Globus pallidus (tissue), 1 donor: ENCODE measurements around the gene OR52I2.

Experiments used
- DNase-seq: peaks from one replicate; pipeline ENCODE4 v3.0.0-alpha.2; 2015; ENCODE audit warnings: low spot score

OR52I2 gene

DNA sequence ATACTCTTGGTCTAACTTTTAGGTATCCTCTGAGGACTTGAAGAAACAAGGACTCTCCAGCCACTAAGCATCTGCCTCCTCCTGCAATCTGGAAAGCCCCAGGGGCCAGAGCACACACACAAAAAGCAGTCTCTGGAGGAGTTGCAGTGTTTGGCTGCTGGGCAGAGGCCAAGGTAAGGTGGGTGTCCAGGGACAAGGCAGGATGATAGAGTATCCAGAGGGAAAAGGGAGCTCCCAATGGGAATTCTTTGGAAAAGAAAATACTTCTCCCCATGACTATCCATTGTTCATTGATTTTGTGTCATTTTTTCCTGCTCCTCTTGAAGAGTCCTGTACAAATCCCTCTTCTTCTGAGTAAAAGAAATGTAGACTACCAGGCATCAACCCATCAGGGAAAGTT, at the start of gene OR52I2:
Gene OR52I2 (plus strand): TSS at position 301 of the 400 bp plus-strand sequence.
- DNase-seq: no peak

DNA sequence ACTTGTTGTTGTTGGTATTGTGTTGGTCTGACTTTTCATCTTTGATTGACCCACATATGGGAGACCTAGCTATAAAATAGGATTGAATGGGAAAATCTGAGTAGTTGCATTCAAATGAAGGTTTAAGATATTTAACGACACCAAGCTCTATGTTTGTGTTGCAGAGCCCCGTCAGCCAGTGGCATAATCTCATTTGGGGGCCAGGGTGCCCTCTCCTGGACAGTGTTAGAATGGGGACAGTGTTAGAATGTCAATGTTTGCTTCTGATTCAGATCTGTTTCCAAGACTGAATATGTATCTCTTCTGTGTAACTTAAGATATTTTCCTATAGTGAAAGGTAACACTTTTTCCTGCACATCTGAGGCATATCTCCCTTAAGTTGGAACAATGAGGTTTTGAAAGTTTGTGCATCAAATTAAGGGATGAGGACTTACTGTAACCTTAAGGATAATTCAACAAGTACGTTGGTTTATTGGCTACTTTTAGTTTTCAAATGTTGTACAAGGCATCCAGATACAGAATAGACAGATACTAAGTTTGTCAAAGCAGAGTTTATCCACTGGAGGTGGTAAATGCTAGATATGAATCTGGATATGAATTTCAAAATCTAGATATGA, 41.8 kb upstream of the OR52I2 start:
- peak; percentile 21 for DNase-seq

DNA sequence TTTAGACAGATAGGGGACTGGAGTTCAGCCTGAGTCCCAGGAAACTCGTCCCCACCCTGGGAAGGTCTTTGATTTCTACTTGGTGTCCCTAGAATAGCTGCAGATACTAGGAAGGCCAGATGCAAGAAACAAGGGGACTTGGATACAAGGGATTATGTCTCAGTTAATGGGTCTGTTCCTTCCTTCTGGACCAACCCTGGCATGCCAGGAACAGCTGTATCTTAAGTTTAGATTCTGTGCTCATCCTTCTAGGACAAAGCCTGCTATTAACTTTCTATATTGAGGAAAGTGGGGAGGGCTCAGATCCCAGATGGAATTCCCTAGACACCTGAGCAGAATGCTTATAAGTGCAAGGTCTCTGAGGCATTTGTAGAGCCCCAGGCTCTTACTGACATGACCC, 40.5 kb upstream of the OR52I2 start:
- DNase-seq: no peak

DNA sequence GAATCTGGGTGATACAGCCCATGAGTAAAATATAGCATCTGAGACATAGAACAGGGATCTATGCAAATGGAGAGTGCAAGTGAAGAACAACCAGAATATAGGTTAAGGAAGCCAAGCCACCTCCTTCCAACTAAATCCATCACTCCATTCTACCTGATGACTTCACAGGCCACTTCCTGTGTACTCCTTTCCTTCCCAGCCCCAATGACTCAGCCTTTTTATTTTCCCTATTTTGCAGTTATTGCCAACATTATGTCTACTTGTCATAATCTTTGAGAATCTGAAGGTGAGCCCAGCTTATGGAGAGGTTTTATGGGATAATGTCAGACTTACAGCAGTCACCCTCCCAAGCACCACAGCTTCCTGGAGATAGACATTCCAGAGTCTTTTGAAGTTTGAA, 38.0 kb upstream of the OR52I2 start:
- no peak for DNase-seq

DNA sequence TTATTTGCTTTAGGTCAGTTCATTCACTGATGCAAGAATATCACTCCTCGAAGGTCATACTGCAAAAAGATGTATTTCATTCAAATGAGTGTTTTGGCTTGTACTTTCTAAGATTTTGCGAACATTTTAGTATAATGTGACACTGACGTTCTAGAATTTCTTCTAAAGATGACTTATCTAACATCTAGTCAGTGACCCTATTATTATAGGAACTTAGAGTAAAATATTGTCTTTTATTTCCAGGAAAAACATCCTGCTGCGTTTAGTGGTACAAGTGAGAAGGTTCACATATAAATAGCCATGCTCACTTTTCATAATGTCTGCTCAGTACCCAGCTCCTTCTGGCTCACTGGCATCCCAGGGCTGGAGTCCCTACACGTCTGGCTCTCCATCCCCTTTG, 36.7 kb upstream of the OR52I2 start, which contains the start of gene OR52M1:
Gene OR52M1 (plus strand): TSS at position 301 of the 400 bp plus-strand sequence. CDS start 0 bp downstream, at position 301.
- DNase-seq: no peak

DNA sequence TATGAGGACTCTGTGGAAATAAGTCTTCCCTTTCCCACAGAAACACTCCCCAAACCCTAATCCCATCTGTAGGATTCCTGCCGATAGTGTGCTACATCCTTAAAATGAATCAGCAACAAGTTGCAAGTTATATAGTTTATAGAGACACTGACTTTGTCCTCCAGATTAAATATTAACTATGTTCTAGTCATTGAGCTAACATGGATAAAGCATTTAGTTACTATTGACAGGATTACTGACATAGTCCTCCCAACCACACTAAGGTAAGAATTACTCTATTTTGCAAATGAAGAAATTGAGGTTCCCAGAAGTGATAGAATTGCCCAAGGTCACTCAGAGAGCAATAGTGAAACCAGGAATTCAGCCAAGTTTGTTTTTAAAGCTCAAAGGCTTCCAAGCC, 34.7 kb upstream of the OR52I2 start:
- no peak for DNase-seq

GRCh38 chr11:4547416-4547815, 34.1 kb upstream of the OR52I2 start:
- no peak for DNase-seq

DNA sequence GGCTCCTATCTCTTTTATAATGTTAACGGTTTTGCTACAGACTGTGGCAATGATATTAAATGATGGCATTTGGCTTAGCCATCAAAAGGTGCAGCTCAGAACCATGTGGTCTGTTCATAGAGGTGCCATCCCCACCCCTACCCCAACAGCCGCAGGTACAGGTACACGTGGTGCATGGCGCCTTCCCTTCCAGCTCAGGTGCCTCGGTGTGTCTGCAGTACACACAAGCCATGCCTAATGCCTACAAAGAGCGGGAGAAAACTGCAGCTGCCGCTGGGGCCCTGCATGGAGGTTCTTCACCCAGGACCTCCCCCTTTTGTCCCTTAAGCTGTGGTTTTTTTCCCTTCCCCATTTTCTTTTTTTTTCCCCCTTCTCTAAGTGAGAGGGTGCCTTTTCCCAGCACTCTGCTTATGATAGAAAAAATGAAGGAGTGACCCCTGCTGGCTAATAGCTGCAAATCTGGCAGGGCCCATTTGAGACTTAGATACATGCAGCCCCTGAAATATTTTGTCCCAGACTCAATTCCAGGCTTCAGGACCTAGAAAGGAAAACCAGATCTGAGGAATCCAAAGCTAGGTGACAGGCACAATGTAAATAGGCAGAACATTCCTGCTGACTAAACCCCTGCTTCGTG, 30.1 kb upstream of the OR52I2 start:
- DNase-seq: no peak

DNA sequence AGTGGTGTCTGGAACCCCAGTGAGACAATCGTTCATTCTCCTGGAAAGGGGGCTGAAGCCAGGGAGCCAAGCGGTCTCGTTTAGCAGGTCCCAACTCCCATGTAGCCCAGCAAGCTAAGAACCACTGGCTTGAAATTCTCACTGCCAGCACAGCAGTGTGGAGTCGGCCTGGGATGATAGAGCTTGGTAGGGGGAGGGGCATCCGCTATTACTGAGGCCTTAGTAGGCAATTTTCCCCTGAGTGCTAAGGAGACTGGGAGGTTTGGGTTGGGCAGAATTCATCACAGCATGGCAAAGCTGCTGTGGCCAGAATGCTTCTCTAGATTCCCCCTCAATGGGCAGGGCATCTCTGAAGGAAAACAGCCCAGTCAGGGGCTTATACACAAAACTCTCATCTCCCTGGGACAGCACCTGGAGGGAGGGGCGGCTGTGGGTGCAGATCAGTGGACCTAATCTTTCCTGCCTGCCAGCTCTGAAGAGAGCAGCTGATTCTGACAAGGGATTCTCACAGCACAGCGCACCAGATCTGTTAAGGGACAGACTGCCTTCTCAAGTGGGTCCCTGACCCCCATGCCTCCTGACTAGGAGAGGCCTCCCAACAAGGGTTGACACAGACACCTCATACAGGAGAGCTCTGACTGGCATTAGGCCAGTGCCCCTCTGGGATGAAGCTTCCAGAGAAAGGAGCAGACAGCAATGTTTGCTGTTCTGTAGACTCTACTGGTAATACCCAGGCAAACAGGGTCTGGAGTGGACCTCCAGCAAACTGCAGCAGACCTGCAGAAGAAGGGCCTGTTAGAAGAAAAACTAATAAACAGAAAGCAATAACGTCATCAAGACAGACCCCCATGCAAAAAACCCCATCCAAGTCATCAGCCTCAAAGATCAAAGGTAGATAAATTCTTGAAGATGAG, 21.8 kb upstream of the OR52I2 start:
- no peak for DNase-seq

DNA sequence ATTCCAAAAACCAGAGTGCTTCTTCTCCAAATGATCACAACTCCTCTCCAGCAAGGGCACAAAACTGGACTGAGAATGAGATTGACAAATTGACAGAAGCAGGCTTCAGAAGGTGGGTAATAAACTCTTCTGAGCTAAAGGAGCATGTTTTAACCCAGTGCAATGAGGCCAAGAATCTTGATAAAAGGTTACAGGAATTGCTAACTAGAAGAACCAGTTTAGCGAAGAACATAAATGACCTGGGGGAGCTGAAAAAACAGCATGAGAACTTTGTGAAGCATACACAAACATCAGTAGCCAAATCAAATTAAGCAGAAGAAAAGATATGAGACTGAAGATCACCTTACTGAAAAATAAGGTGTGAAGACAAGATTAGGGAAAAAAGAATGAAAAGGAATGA, 21.1 kb upstream of the OR52I2 start:
- no peak for DNase-seq

DNA sequence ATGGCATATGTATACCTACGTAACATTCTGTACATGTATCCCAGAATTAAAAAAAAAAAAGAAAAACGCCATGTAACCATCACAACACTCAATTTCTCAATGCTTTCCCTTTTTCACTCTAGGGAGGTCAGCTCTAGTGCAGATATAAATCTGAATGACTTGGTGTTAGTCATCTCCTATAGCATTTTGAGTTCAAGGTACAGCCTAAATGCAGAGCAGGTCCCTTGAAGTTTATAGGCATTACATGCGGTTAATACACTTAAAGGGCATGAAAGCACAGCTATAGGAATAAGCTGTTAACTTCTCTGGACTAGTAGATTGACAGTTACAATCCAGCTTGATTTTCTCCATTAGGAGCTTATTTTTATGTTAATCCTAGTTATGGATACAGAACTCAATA, 16.2 kb upstream of the OR52I2 start:
- DNase-seq: no peak

DNA sequence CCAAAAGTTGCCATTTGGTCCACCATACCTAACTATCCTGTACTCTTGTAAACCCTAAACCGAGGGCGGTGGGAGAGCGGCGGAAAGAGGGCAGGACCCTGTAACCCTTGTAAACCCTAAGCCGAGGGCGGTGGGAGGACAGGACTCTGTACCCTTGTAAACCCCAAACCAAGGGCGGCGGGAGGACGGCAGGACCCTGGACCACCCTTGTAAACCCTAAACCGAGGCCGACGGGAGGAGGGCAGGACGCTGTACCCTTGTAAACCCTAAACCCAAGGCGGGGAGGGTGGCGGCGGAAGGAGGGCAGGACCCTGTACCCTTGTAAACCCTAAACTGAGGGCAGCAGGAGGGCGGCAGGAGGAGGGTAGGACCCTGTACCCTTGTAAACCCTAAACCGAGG, 12.5 kb upstream of the OR52I2 start:
- DNase-seq: no peak

DNA sequence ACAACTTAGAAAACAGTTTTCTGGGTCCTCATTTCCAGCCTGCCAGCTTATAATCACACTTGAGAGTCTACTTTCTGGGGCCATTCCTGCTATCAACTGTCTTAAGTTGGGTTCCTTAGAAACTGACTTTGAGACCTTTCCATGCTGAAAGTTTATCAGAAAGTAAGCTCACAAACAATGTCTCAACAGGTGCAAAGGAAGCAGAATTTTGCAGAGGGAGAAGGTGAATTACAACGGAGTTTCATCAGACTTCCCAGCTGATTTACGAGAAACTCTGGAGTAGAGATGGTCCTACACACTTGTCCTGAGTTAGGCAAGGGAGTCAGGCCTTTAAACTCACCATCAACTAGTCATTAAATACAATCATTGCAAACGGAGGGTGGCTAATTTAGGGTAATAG, 4.7 kb upstream of the OR52I2 start:
- no peak for DNase-seq

- DNase-seq: no peak
Observed at GRCh38 chr11:4577761-4578160, 3.8 kb upstream of the OR52I2 start.

GRCh38 chr11:4578624-4579023, 2.9 kb upstream of the OR52I2 start:
- no peak for DNase-seq

GRCh38 chr11:4580124-4580523, 1.4 kb upstream of the OR52I2 start:
- DNase-seq: no peak

DNA sequence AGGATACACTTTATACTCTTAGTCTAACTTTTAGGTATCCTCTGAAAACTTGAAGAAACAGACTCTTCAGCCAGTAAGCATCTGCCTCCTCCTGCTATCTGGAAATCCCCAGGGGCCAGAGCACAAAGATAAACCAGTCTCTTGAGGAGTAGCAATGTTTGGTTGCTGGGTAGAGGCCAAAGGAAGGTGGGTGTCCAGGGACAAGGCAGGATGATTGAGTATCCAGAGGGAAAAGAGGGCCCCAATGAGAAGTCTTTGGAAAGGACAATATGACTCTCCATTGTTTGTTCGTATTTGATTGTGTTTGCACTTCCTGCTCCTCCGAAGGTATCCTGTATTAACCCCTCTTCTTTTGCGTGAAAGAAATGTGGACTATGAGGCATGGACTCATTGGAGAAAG, 7.5 kb downstream of the OR52I2 start:
- no peak for DNase-seq

GRCh38 chr11:4593739-4594138, 12.2 kb downstream of the OR52I2 start, which contains the start of gene OR52I1:
Gene OR52I1 (plus strand): TSS chr11:4594039. CDS start chr11:4594039, 0 bp downstream.
- no peak for DNase-seq

- no peak for DNase-seq
Observed at GRCh38 chr11:4605057-4605456, 23.5 kb downstream of the OR52I2 start.

DNA sequence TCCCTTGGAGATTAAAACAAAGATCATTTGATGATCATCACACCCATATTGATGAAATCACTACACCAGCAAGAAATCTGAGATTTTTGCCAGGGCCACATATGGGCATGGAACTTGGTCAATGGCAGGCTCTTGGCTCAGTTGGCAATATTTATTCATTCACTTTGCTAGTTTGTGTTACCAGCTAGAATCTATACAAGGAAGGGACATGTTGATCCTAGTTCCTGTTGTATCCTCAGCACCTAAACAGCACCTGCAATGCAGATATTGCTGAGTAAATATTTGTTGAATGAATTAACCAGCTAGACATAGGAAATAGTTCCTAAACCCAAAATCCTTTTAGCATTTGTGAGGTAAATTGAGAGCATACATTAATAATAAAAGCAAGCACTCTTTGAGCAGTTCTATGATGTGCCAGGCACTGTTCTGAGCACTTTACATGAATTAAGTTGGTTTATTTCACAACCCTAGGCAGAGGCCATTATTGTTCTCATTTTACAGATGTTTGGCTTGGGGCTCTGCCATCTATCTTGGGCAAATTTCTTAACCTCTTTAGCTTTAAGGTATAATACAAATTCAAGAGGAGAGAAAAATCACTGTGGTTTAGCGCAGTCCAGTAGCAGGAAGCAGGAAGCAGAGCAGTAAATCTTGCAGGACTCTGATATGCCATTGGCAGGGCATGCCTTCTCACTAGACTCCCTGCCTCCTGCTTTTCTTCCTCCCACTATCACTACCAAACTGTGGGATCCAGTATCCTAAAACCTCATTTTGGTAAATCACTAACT, 24.9 kb downstream of the OR52I2 start:
- DNase-seq: no peak

- peak; percentile 23 for DNase-seq
Observed at GRCh38 chr11:4607096-4607495, 25.6 kb downstream of the OR52I2 start.
